Measurements from ENCODE around the gene MYADML2.

Gene MYADML2

GRCh38 chr17:81940538-81941483 lies 6.2 kb downstream of the MYADML2 start:
- TF ChIP-seq GATA3 (IDR thresholded peaks at IDR 0.05; ENCODE audit: low read depth, low read length): no peak
- TF ChIP-seq GATA2 (IDR thresholded peaks at IDR 0.05; ENCODE audit: low read depth, low read length): no peak

GRCh38 chr17:81939881-81940385 lies 7.1 kb downstream of the MYADML2 start:
- TF ChIP-seq GATA3 (IDR thresholded peaks at IDR 0.05; ENCODE audit: low read depth, low read length): no peak
- TF ChIP-seq GATA2 (IDR thresholded peaks at IDR 0.05; ENCODE audit: low read depth, low read length): no peak

- TF ChIP-seq GATA2 (IDR thresholded peaks at IDR 0.05; ENCODE audit: low read depth, low read length) (no peak), GATA3 (IDR thresholded peaks at IDR 0.05; ENCODE audit: low read depth, low read length) (no peak)
Observed at GRCh38 chr17:81939218-81939617, 7.8 kb downstream of the MYADML2 start.

- TF ChIP-seq GATA2 (IDR thresholded peaks at IDR 0.05; ENCODE audit: low read depth, low read length) (no peak), GATA3 (IDR thresholded peaks at IDR 0.05; ENCODE audit: low read depth, low read length) (no peak)
Observed at GRCh38 chr17:81935709-81936084, 11.3 kb downstream of the MYADML2 start.

- TF ChIP-seq GATA2 (IDR thresholded peaks at IDR 0.05; ENCODE audit: low read depth, low read length) (no peak), GATA3 (IDR thresholded peaks at IDR 0.05; ENCODE audit: low read depth, low read length) (no peak)
Observed at GRCh38 chr17:81934850-81935708, 12.0 kb downstream of the MYADML2 start.

- TF ChIP-seq GATA2 (IDR thresholded peaks at IDR 0.05; ENCODE audit: low read depth, low read length) (no peak), GATA3 (IDR thresholded peaks at IDR 0.05; ENCODE audit: low read depth, low read length) (no peak)
Observed at GRCh38 chr17:81934098-81934757, 12.8 kb downstream of the MYADML2 start.

GRCh38 chr17:81933178-81933699 lies 13.8 kb downstream of the MYADML2 start:
- TF ChIP-seq GATA2 (IDR thresholded peaks at IDR 0.05; ENCODE audit: low read depth, low read length) (no peak), GATA3 (IDR thresholded peaks at IDR 0.05; ENCODE audit: low read depth, low read length) (no peak)

GRCh38 chr17:81932333-81932983 lies 14.6 kb downstream of the MYADML2 start:
- no peak for TF ChIP-seq GATA2 (IDR thresholded peaks at IDR 0.05; ENCODE audit: low read depth, low read length)
- TF ChIP-seq GATA3 (IDR thresholded peaks at IDR 0.05; ENCODE audit: low read depth, low read length): no peak

- TF ChIP-seq GATA3 (IDR thresholded peaks at IDR 0.05; ENCODE audit: low read depth, low read length) (no peak), GATA2 (IDR thresholded peaks at IDR 0.05; ENCODE audit: low read depth, low read length) (no peak)
Observed at GRCh38 chr17:81931557-81932332, 15.3 kb downstream of the MYADML2 start.

- TF ChIP-seq GATA3 (IDR thresholded peaks at IDR 0.05; ENCODE audit: low read depth, low read length) (no peak), GATA2 (IDR thresholded peaks at IDR 0.05; ENCODE audit: low read depth, low read length) (no peak)
Observed at GRCh38 chr17:81931189-81931556, 15.9 kb downstream of the MYADML2 start.

GRCh38 chr17:81930142-81931125 lies 16.6 kb downstream of the MYADML2 start:
- no peak for TF ChIP-seq GATA2 (IDR thresholded peaks at IDR 0.05; ENCODE audit: low read depth, low read length)

All from SH-SY5Y (cell line).